NCI-H82 treated with DMSO at 0.1 percent for 48 hours (cell line): ENCODE measurements around the gene CLCN3.
"Not testable (repeated sequence)": the region's sequence is repeated elsewhere in the genome, so short reads cannot be mapped to it uniquely, and the experiment has no call there.

ENCODE experiments used
- DNase-seq: peaks from one replicate; lab custom pipeline; 2025; ENCODE audit not compliant: unreplicated experiment; lab: John Stamatoyannopoulos, UW

The CLCN3 gene

DNA sequence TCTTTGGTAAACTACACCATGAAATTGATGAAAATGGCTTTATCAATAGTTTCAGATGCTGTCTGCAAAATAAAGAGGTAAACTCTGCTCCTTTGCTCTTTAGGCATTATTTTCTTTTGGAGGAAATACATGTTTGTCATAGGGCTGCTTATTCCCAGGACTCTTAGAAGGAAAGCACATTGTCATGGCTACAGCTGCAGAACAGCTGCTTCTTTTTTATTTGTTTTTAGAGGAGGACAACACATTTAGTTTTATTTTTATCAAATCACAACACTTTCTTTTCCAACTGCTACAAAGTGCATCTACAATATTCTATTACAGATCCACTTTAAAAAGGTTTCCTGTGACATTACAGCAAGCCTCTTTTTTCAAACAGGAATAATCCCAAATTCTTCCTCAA, 150.0 kb downstream of the CLCN3 start:
- DNase-seq = no peak

- not testable (repeated sequence) for DNase-seq
Observed at GRCh38 chr4:169771556-169772080, 151.2 kb downstream of the CLCN3 start.
